Embryonic facial prominence (tissue), 1 donor: ENCODE results near the gene WTIP.
"Not testable (repeated sequence)": the region's sequence is repeated elsewhere in the genome, so short reads cannot be mapped to it uniquely, and the experiment has no call there.

Source experiments
- DNase-seq: peaks from one replicate; pipeline ENCODE4 v3.0.0-alpha.2; 2016; ENCODE audit errors: extremely low spot score

WTIP gene

DNA sequence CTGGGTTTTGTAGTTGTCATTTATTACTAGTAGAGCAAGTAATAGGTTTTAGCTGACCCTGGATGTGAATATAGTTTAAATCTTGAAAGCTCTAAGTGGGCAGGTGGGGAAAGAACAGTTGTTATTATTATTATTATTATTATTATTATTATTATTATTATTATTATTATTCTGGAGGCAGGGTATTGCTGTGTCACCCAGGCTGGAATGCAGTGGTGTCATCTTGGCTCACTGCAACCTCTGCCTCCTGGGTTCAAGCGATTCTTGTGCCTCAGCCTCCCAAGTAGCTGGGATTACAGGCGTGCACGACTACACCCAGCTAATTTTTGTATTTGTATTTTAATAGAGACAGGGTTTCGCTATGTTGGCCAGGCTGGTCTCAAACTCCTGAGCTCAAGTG, 3.1 kb upstream of the WTIP start:
- DNase-seq: not testable (repeated sequence)

DNA sequence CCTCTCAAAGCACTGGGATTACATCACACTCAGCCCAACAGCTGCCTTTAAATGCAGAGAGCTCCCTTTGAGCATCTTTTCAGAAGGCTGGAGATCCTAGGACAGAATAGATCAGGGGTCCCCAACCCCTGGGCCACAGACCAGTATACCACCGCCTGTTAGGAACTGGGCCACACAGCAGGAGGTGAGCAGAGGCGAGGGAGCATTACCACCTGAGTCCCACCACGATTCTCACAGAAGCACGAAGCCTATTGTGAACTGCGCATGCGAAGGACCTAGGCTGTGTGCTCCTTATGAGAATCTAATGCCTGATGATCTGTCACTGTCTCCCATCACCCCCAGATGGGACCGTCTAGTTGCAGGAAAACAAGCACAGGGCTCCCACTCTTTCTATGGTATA, 2.2 kb upstream of the WTIP start:
- no peak for DNase-seq

DNA sequence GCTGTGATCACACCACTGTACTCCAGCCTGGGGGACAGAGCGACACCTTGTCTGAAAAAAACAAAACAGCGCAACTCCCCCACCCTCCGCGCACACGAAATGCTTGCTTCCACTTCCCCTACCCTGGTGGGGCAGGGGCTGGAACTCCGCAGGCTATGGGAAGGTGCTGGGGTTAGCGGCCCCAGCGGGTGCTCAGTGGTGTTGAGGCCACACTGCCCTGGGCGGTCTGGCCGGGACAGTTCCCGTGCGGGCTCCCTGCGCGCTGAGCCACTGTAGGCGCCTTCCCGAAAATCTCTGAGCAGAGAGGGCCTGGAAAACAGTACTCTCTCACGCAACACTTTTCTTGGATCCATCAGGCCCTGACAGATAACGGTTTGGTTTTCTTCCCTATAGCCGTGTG, 1.1 kb upstream of the WTIP start:
- DNase-seq: no peak

DNA sequence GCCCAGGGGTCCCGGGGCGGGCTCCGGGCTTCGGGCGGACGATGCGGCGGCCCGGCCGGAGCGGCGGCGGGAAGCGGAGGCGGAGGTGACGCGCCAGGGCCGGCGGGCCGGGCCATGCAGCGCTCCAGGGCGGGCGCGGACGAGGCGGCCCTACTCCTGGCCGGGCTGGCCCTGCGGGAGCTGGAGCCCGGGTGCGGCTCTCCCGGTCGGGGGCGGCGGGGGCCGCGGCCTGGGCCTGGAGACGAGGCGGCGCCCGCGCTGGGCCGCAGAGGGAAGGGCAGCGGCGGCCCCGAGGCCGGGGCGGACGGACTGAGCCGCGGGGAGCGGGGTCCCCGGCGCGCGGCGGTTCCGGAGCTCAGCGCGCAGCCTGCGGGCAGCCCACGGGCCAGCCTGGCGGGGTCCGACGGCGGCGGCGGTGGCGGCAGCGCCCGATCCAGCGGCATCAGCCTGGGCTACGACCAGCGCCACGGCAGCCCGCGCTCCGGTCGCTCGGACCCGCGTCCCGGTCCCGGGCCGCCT, 362 bp downstream of the WTIP start:
- DNase-seq: no peak

DNA sequence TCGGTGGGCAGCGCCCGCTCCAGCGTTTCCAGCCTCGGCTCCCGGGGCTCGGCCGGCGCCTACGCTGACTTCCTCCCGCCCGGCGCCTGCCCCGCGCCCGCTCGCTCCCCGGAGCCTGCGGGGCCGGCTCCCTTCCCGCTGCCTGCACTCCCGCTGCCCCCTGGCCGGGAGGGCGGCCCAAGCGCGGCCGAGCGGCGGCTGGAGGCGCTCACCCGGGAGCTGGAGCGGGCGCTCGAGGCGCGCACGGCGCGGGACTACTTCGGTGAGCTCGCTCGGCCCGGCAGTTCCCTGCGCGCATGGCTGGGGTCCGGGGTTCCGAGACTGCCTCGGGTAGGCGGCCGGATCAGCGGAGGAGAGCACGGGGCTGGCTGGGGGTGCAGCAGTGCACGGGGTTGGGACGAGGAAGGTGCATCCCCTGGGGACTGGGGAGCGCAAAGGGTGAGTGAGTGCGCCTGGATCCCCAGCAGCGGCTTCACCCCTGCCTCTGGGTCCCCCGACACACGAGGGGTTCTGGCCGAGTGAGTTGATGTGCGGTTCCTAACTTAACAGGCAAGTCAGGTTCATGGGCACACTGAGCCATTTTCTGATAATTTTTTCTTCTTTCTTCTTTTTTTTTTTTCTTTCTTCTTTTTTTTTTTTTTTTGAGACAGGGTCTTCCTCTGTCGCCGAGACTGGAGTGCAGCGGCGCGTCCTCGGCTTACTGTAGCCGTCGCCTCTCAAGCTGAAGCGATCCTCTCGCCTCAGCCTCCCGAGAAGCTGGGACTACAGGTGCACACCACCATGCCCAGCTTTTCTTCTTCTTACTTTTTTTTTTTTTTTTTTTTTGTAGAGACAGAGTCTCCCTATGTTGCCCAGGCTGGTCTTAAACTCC, 1.1 kb downstream of the WTIP start:
- no peak for DNase-seq

DNA sequence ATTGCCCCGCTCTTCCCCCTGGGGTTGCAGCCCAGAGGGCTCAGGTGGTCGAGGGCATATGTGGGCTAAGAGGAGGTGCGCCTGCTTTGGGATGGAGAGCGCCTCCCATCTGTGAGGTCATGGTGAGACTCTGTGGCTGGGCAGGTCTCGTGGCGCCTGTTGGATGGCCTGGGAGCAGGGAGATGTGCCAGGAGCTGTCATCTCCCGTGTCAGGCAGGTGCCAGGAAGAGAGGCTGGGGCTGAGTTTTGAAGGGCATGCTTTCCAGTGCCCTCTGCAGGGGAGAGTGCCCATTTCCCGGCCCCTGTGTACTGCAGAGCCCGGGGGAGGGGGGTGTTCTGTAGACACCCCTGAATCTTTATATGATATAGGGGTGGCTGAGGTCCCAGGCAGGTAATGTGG, 2.8 kb downstream of the WTIP start:
- no peak for DNase-seq

DNA sequence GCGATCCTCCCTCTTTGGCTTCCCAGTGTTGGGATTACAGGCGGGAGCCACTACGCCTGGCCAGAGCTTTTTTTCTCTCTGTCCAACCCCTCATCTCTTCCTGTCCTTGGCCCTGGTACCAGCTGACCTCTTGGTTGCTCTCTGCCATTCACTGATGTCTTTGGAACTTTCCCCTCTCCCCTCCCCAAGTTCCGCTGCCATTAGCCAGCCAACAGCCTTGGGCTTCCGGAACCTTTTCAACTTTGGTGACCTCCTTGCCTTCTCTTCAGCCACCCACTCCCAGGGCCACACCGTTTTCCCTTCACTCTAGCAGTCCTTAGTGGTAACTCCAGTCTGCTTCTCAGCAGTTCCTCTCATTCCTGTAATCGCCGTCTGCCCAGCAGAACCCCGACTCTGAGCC, 4.3 kb downstream of the WTIP start:
- DNase-seq: no peak

DNA sequence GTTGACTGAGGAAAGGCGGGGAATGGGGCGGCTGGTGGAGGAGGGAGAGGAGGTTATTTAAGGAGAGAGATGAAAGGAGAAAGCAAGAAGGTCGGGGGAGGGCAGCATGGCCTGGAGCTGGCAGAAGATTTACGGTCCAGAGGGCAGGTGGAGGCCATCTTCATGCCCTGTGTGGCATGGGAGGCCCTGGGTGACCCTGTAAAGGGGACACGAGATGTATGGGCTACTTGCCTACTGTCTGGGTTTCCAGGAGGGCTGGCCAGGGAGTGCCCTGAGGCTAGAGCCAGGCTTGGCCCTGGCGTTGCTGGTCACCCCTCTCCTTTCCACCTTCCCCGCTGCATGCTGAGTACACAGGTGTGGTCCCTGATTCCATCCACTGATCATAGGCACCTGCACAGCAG, 6.1 kb downstream of the WTIP start:
- no peak for DNase-seq

DNA sequence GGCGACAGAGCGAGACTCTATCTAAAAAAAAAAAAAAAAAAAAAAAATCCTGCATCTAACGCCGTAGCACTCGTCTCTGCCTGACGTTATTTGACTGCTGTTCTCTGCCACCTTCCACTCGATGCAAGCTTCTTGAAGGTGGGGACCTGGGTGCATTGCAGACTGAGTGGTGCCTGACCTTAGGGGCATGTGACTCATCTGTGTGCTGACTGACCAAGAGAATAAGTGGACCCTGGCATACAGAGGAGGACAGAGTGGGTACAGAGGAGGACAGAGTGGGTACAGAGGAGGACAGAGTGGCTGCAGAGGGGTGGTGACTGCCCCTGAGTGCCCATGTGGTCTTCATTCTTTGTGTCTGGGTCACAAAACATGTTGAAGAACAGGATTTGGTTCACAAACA, 7.6 kb downstream of the WTIP start:
- DNase-seq: no peak

DNA sequence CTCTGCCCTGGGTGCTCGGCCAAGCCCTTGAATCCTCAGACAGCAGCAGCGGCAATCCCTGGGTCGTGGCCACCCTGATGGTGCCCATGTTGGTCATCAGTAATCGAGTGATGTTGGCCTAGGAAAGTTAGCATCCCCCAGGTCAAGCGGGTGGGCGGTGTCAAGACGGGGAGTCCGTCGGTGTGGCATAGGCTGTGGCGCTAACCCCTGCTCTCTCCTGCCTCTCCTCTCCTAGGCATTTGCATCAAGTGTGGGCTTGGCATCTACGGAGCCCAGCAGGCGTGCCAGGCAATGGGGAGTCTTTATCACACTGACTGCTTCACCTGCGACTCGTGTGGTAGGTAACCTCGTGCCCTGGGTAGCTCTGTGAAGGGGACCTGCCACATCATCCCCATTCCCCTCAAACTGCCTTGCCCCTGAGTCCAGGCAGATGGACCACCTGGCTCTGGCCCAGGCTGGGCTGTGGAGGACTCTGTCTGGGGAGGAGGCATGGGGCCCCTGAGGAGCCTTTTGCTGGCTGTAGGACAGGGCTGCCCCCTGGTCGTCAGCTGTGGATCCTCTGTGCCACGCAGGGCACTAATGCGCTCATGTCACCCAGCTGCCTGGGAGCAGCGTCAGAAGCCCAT, 8.7 kb downstream of the WTIP start:
- DNase-seq: no peak

DNA sequence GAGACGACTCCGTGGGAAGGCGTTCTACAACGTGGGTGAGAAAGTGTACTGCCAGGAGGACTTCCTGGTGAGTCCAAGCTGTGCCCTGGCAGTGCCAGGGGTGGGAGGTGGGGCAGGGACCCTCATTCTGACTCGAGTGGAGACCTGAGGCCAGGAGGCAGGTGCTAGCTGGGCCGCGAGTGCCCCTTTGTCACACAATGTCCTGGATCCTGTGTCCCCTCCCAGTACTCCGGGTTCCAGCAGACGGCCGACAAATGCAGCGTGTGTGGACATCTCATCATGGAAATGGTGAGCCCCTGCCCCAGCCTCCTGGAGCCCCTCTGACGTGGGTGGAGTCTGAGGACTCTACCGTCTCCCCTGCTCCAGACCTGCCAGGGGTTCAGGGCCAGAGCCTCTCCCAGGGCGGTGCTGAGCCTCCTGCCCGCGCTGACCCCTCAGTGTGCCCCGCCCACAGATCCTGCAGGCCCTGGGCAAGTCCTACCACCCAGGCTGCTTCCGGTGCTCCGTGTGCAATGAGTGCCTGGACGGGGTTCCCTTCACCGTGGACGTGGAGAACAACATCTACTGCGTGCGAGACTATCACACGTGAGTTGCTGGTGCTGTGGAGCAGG, 11.6 kb downstream of the WTIP start:
- no peak for DNase-seq

DNA sequence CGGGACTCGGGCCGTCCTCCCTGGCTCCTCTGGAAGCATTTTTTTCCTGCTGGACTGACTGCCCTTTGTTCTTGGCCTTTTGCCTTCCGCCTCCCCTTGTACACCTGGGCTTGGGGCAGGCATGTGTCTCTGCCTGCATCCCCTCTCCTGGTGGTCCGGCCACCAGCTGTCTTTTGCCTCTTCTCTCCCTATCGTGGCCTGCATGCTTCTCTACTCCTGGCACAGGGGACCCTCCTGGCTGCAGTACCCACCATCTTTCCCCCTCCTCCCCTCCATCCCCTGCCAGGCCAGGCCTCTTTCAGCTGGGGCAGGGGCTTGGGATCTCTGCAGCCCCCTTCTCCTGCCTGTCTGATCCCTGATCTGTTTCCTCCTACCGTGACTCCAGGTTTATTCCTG, 12.1 kb downstream of the WTIP start:
- no peak for DNase-seq

DNA sequence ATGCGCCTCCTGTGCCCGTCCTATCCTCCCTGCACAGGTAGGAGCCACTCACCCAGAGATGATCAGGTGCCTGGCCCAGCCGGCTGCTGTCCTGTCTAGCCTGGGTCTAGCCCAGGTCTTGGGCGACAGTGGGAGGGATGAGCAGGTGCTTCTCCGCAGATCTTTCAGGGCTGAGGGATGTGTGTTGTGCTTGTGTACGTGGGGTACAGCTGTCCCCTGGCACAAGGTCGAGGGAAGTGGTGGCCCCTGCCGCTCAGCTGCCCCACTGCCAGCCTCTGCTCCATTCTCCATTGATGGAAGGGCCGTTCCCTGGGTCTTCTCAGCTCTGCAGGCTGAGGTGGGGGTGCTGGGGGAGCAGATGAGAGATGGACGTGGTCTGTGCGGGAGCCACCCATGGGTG, 13.0 kb downstream of the WTIP start:
- no peak for DNase-seq

DNA sequence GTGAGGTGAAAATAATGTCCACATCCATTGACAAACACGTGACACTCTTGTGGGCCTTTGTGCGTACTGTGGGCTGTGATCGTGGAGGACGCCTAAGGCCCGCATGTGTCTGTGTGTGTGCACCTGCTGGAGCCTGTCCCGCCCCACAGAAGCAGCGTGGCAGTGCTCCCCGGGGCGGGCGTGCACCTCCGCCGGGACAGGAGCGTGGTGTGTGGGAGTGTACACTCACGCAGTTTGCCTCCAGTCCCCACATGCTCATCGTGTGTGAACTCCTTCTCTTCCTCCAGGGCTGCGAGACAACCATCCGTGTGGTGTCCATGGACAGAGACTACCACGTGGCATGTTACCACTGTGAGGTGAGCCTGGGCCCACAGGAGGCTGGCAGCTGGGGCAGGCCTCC, 13.9 kb downstream of the WTIP start:
- no peak for DNase-seq

DNA sequence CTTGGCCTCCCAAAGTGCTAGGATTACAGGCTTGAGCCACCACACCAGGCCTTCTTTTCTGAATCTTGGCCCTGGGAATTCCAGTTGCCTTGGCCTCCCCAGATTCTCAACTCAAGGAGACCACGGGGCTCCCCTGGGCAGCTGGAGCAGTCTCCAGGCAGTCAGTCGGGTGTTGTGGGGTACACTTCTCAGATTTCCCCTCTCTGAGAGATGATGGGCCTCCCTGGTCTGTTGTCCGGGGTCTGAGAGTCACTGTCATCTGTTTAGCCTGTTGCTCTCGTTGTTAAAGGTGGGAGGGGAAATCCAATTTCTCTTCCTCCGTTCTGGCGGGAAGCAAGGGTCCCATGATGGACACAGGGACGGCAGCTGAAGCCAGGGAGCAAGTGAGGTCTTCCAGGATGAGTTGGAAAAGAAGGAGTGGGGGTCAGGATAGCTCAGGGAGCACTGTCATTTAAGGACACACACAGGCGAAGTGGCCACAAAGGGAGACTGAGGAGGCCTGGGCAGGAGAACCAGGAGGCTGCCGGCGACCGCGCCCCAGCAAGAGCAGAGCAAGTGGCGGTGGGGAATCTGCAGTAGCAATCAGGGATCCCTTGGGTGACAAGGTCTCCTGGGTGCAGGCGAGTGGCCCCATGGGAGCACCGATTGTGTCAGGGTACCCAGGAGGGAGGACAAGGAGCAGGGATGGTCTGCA, 15.7 kb downstream of the WTIP start:
- DNase-seq: no peak

DNA sequence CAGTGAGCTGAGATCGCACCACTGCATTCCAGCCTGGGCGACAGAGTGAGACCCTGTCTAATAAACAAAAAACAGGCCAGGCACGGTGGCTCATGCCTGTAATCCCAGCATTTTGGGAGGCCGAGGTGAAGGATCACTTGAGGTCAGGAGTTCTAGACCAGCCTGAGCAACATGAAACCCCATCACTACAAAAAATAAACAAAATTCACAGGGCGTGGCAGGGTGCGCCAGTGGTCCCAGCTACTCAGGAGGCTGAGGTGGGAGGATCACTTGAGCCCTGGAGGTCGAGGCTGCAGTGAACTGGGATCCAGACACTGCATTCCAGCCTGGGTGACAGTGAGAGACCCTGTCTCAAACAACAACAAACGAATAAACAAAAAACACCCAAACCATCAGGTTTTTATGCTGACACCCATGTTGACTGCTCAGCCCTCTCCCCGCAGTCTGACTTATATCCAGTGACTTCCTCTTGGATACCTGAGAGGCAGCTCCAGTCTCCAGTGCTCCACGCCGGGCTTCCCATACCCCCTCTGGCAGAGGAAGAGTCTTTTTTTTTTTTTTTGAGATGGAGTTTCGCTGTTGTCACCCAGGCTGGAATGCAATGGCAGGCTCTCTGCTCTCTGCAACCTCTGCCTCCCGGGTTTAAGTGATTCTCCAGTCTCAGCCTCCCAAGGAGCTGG, 17.7 kb downstream of the WTIP start:
- no peak for DNase-seq

DNA sequence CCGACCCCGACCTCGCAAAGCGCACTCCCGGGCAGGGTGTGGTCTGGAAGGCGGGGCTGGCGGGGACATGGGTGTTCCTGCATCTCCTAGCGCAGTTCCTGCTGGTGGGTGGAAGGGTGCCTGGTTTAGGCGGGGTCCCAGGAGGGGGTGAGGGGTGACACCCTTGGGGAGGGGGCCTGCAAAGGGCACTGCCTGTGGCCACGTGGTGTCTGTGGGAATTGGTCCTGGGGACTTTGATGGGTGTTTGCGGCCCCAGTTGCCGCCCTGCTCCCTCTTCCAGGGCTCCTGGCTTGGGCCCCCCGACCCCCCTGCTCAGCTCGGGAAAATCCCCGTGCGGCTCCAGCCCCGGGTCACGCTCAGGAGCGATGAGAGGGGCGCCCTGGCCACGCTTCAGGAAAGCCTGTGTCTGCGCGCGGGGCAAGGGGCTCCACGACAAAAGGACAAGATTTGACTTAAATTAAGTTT, 19.1 kb downstream of the WTIP start:
- DNase-seq: no peak

DNA sequence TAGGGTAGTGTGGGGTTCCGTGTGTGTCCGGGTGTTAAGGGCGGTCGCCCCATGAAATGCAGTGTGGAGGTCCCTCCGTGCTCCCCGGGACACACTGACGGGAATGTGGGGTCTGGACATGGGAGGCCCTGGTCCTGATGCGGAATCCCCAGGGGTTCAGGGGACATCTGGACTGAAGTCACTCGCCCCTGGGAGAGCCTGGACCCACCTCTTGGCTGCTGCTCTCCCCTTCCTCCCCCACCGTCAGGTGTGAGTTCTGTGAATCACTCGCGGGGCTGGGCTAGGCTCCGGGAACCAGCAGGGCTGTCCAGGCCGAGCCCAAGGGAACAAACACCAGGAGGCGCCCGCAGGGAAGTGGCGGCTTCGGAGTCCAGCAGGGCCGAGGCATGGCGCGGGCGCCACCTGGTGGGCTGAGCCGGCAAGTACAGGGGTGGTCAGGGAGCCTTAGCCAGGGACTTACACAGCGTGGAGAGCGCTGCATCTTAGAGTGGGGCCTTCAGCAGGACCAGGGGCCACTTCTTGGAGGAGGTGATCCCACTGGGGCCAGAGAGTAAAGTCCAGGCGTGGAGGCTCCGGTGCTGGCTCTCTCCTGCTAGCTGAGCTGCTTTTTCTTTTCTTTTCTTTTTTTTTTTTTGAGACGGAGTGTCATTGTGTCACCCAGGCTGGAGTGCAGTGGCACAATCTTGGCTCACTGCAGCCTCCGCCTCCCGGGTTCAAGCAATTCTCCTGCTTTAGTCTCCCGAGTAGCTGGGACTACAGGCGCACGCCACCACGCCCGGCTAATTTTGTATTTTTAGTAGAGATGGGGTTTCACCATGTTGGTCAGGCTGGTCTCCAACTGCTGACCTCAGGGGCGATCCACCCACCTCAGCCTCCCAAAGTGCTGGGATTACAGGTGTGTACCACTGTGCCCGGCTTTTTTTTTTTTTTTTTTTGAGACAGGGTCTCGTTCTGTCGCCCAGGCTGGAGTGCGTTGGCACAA, 20.1 kb downstream of the WTIP start:
- DNase-seq: peak; percentile 33

DNA sequence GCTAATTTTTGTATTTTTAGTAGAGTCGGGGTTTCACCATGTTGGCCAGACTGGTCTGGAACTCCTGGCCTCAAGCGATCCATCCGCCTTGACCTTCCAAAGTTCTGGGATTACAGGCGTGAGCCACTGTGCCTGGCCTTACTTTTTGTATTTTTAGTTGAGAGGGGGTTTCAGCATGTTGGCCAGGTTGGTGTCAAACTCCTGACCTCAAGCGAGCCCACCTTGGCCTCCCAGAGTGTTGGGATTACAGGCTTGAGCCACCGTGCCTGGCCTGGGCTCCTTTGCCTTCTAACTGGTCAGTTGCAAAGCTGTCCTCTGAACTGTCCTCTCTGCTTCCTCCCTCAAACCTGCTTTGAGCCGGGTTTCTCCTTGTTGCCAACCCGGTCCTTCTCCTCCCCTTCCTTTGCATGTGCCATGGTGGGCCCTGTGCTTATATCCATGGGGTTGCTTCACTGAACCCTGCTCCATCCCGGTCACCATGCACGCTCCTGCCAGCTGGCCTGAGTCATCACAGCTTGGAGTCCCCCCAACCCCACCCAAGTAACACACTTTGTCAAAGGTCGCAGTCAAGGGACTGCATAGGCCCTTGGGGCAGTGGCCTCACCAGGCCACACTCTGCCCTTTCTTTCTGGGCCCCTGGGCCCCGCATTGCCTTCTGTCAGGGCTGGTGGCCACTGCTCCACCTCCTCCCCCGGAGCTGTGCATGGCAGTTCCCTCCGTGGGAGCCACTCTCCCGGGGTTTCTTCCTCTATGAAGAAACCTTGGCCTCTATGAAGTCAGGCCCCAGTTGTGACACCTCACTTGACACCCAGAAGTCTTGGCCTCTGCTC, 21.2 kb downstream of the WTIP start:
- DNase-seq: no peak
